ENCODE data around the gene SLCO2B1. TPM values are rescaled to one million over a fixed set of nuclear protein-coding genes. Genes with fewer than 3 reads are reported as not detected.

Gene SLCO2B1
- total RNA-seq, 1 experiment from 2014 or later, result 277 TPM

- no TSS peak for BruUV-seq (replicated peaks)
Observed at GRCh38 chr11:75154646-75155569, 4.0 kb downstream of the SLCO2B1 start.

GRCh38 chr11:75155570-75156422 is 4.9 kb downstream of the SLCO2B1 start:
- ChIA-PET CTCF (interaction anchor here (0.5 to 7.1 kb wide), 19 partner anchors 9 to 1466 kb away, joined by 3 to 101 read pairs (median 7); no protein-coding TSS in a partner anchor), POLR2A (interaction anchor here (0.6 to 3.2 kb wide), 5 partner anchors 9 to 1603 kb away, joined by 3 to 56 read pairs (median 7); no protein-coding TSS in a partner anchor)
- no TSS peak for BruUV-seq (replicated peaks)
- TF ChIP-seq CTCF (IDR thresholded peaks at IDR 0.05; ENCODE audit: insufficient read depth in 1 of 2, low read depth in 1 of 2, low read length in 1 of 2, severe bottlenecking in 1 of 2, unreplicated experiment in 1 of 2), result no peak
- no peak overlapping the region for H3K4me3 ChIP-seq (ENCODE audit: low read depth, low read length)
- Mint-ChIP-seq H3K4me1 (ENCODE audit: low read depth, unreplicated experiment) (peaks cover 70% of the 10 kb centered on the region), H3K36me3 (ENCODE audit: insufficient read depth, unreplicated experiment) (peaks cover 33% of the 10 kb centered on the region), H3K9me3 (ENCODE audit: unreplicated experiment) (peaks cover 6% of the 10 kb centered on the region), H3K4me3 (ENCODE audit: unreplicated experiment) (peak overlapping the region; percentile 59), H3K27me3 (ENCODE audit: insufficient read depth, unreplicated experiment) (no peaks in the 10 kb centered on the region), H3K27ac (ENCODE audit: unreplicated experiment) (peak overlapping the region; percentile 95)
- peaks cover 98% of the 10 kb centered on the region for H3K4me1 ChIP-seq
- intact Hi-C loops (cut with micrococcal nuclease; ENCODE audit: unreplicated experiment), result loop anchor here (2.0 to 5.0 kb wide), 3 partner anchors 13 to 267 kb away; no protein-coding TSS in a partner anchor
- peak; percentile 99 for DNase-seq
- no peaks in the 10 kb centered on the region for H3K36me3 ChIP-seq (ENCODE audit: control insufficient read depth, insufficient read depth, low read length)
- H3K9me3 ChIP-seq, result peaks cover 8% of the 10 kb centered on the region
- no peaks in the 10 kb centered on the region for H3K27me3 ChIP-seq (replicated peaks; ENCODE audit: control insufficient read depth, insufficient read depth, low read length)

More at GRCh38 chr11:75154646-75155569, 4.0 kb downstream of the SLCO2B1 start:
- Histone ChIP-seq H3K4me1 (peaks cover 97% of the 10 kb centered on the region), H3K36me3 (ENCODE audit: control insufficient read depth, insufficient read depth, low read length) (no peaks in the 10 kb centered on the region), H3K27me3 (replicated peaks; ENCODE audit: control insufficient read depth, insufficient read depth, low read length) (no peaks in the 10 kb centered on the region), H3K4me3 (ENCODE audit: low read depth, low read length) (no peak overlapping the region), H3K9me3 (peaks cover 7% of the 10 kb centered on the region; the same call in 1 of the 2 replicates)
- ChIA-PET POLR2A (interaction anchor here (0.8 to 3.2 kb wide), 3 partner anchors 9 to 15 kb away, joined by 5 to 56 read pairs (median 43); no protein-coding TSS in a partner anchor), CTCF (interaction anchor here (0.5 to 7.1 kb wide), 12 partner anchors 9 to 1465 kb away, joined by 3 to 101 read pairs (median 10); no protein-coding TSS in a partner anchor)
- peak overlapping the region; percentile 59 for H3K4me3 Mint-ChIP-seq (ENCODE audit: unreplicated experiment)
- peak overlapping the region; percentile 95 for H3K27ac Mint-ChIP-seq (ENCODE audit: unreplicated experiment)
- no peak for TF ChIP-seq CTCF (IDR thresholded peaks at IDR 0.05; ENCODE audit: insufficient read depth in 1 of 2, low read depth in 1 of 2, low read length in 1 of 2, severe bottlenecking in 1 of 2, unreplicated experiment in 1 of 2)
- no peaks in the 10 kb centered on the region for H3K27me3 Mint-ChIP-seq (ENCODE audit: insufficient read depth, unreplicated experiment)
- intact Hi-C loops (cut with micrococcal nuclease; ENCODE audit: unreplicated experiment), result loop anchor here (2.0 to 5.0 kb wide), 3 partner anchors 14 to 267 kb away; no protein-coding TSS in a partner anchor
- H3K4me1 Mint-ChIP-seq (ENCODE audit: low read depth, unreplicated experiment), result peaks cover 68% of the 10 kb centered on the region
- H3K36me3 Mint-ChIP-seq (ENCODE audit: insufficient read depth, unreplicated experiment), result peaks cover 25% of the 10 kb centered on the region
- no peak for DNase-seq
- no peaks in the 10 kb centered on the region for H3K9me3 Mint-ChIP-seq (ENCODE audit: unreplicated experiment)

Measured in Caco-2 (cell line).